HL-60 (cell line): Measurements from ENCODE around the gene RAB1B.

Source experiments
- DNase-seq, 2 experiments: peaks; one replicate each; pipeline ENCODE4 v3.0.0-alpha.2; 2010 to 2020; ENCODE audit warnings: low read depth in 1 of 2, low spot score in 1 of 2
- H3K27ac ChIP-seq: fragments of 250-450 bp; sonication (Bioruptor Pico); replicated peaks from 2 replicates; pipeline ENCODE4 v1.5.1; 2020; ENCODE audit warnings: mild to moderate bottlenecking, moderate library complexity
- H3K27me3 ChIP-seq: fragments of 250-450 bp; sonication (Bioruptor Pico); 2 replicates; pipeline ENCODE4 v1.5.1; 2021; ENCODE audit warnings: mild to moderate bottlenecking, moderate library complexity; ENCODE audit not compliant: insufficient read depth, poor library complexity, severe bottlenecking
- H3K4me3 ChIP-seq: replicated peaks from 2 replicates; pipeline ENCODE4 v1.5.1; 2011; ENCODE audit warnings: mild to moderate bottlenecking, control low read depth, low read length; ENCODE audit not compliant: insufficient read depth
- GABPA ChIP-seq: IDR thresholded peaks from 2 replicates; pipeline ENCODE4 v1.6.1; 2012; ENCODE audit warnings: low read depth
- POLR2AphosphoS5 ChIP-seq: IDR thresholded peaks from 2 replicates; pipeline ENCODE4 v1.6.1; 2012; ENCODE audit warnings: low read depth
- REST ChIP-seq: IDR thresholded peaks from 2 replicates; pipeline ENCODE4 v1.6.1; 2012; ENCODE audit warnings: low read depth; ENCODE audit not compliant: insufficient replicate concordance
- SPI1 ChIP-seq: IDR thresholded peaks from 2 replicates; pipeline ENCODE4 v1.6.1; 2012; ENCODE audit warnings: low read depth, mild to moderate bottlenecking, borderline replicate concordance
- TF ChIP-seq, protein P1 (sequence below): IDR thresholded peaks from one replicate; pipeline ENCODE4 v1.5.1; 2011; ENCODE audit warnings: low read length, control low read depth, inconsistent platforms; ENCODE audit not compliant: insufficient read depth

The RAB1B gene

GRCh38 chr11:66280428-66280827 is 12.0 kb downstream of the RAB1B start:
- TF ChIP-seq, protein P1, sequence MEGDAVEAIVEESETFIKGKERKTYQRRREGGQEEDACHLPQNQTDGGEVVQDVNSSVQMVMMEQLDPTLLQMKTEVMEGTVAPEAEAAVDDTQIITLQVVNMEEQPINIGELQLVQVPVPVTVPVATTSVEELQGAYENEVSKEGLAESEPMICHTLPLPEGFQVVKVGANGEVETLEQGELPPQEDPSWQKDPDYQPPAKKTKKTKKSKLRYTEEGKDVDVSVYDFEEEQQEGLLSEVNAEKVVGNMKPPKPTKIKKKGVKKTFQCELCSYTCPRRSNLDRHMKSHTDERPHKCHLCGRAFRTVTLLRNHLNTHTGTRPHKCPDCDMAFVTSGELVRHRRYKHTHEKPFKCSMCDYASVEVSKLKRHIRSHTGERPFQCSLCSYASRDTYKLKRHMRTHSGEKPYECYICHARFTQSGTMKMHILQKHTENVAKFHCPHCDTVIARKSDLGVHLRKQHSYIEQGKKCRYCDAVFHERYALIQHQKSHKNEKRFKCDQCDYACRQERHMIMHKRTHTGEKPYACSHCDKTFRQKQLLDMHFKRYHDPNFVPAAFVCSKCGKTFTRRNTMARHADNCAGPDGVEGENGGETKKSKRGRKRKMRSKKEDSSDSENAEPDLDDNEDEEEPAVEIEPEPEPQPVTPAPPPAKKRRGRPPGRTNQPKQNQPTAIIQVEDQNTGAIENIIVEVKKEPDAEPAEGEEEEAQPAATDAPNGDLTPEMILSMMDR, result no peak
- TF ChIP-seq POLR2AphosphoS5 (no peak), GABPA (no peak), REST (no peak), SPI1 (no peak)
- no peaks in the 10 kb centered on the region for H3K27me3 ChIP-seq
- H3K4me3 ChIP-seq, result no peak overlapping the region
- H3K27ac ChIP-seq, result no peak overlapping the region
- DNase-seq, result no peak

- TF ChIP-seq POLR2AphosphoS5, result no peak
- TF ChIP-seq REST, result no peak
- no peak for TF ChIP-seq GABPA
- no peak for TF ChIP-seq SPI1
- TF ChIP-seq, protein P1, result no peak
- DNase-seq, result no peak
- Histone ChIP-seq H3K4me3 (no peak overlapping the region), H3K27ac (no peak overlapping the region), H3K27me3 (no peaks in the 10 kb centered on the region)
Measured at GRCh38 chr11:66281001-66281400, 12.6 kb downstream of the RAB1B start.

- TF ChIP-seq POLR2AphosphoS5, result no peak
- TF ChIP-seq SPI1, result no peak
- TF ChIP-seq, protein P1, result no peak
- TF ChIP-seq REST, result no peak
- no peak for TF ChIP-seq GABPA
- no peak overlapping the region for H3K27ac ChIP-seq
- no peak for DNase-seq
- no peak overlapping the region for H3K4me3 ChIP-seq
- H3K27me3 ChIP-seq, result no peaks in the 10 kb centered on the region
Measured at GRCh38 chr11:66281776-66282467, 13.5 kb downstream of the RAB1B start.
